Effector memory CD8-positive, alpha-beta T cell (primary cell): Measurements from ENCODE around the gene CDH5.
A peak's percentile ranks its signal among the peaks of the same experiment; 100 is the strongest.

Source experiments
- ATAC-seq: fragments of 150-1000 bp; cut with Tn5 transposase; replicated peaks from 2 replicates; pipeline ENCODE4 v1.10.0; 2021; ENCODE audit warnings: mild to moderate bottlenecking, moderate library complexity
- DNase-seq, 3 experiments: peaks; one replicate each; pipeline ENCODE4 v3.0.0; 2021
- H3K27ac Mint-ChIP-seq, 2 donors: one replicate each; pipeline ENCODE4 v1.8.0; 2022; ENCODE audit warnings: mild to moderate bottlenecking in 2 of 2, mixed read lengths in 2 of 2, moderate library complexity in 2 of 2
- H3K27me3 Mint-ChIP-seq, 2 donors: one replicate each; pipeline ENCODE4 v1.8.0; 2022; ENCODE audit warnings: mixed read lengths in 2 of 2
- H3K36me3 Mint-ChIP-seq: one replicate; pipeline ENCODE4 v1.8.0; 2022; ENCODE audit warnings: mild to moderate bottlenecking, moderate library complexity, mixed read lengths; ENCODE audit not compliant: insufficient read depth
- H3K4me1 Mint-ChIP-seq, 2 donors: one replicate each; pipeline ENCODE4 v1.8.0; 2022; ENCODE audit warnings: low read depth in 2 of 2, mixed read lengths in 2 of 2
- H3K4me3 Mint-ChIP-seq, 2 donors: one replicate each; pipeline ENCODE4 v1.8.0; 2022; ENCODE audit warnings: mild to moderate bottlenecking in 2 of 2, mixed read lengths in 2 of 2, moderate library complexity in 2 of 2
- H3K9me3 Mint-ChIP-seq, 2 donors: one replicate each; pipeline ENCODE4 v1.8.0; 2022; ENCODE audit warnings: mixed read lengths in 2 of 2

CDH5 gene

GRCh38 chr16:66335704-66336329 lies 30.7 kb upstream of the CDH5 start:
- no peaks in the 10 kb centered on the region for H3K36me3 Mint-ChIP-seq
- no peaks in the 10 kb centered on the region for H3K4me1 Mint-ChIP-seq
- no peaks in the 10 kb centered on the region for H3K9me3 Mint-ChIP-seq
- no peak overlapping the region for H3K27ac Mint-ChIP-seq
- no peak overlapping the region for H3K4me3 Mint-ChIP-seq
- DNase-seq (no peak), ATAC-seq (no peak)
- peaks cover 52 to 71% of the 10 kb centered on the region in 2 donors for H3K27me3 Mint-ChIP-seq

GRCh38 chr16:66337463-66338188 lies 28.9 kb upstream of the CDH5 start:
- H3K4me3 Mint-ChIP-seq, result no peak overlapping the region
- ATAC-seq (no peak), DNase-seq (no peak)
- no peaks in the 10 kb centered on the region for H3K36me3 Mint-ChIP-seq
- H3K27ac Mint-ChIP-seq, result no peak overlapping the region
- H3K27me3 Mint-ChIP-seq, result peaks cover 43 to 71% of the 10 kb centered on the region in 2 donors
- H3K9me3 Mint-ChIP-seq, result no peaks in the 10 kb centered on the region
- no peaks in the 10 kb centered on the region for H3K4me1 Mint-ChIP-seq

- Mint-ChIP-seq H3K4me1 (no peaks in the 10 kb centered on the region), H3K27me3 (peaks cover 46 to 74% of the 10 kb centered on the region in 2 donors), H3K27ac (no peak overlapping the region), H3K4me3 (no peak overlapping the region), H3K9me3 (no peaks in the 10 kb centered on the region), H3K36me3 (no peaks in the 10 kb centered on the region)
- ATAC-seq (no peak), DNase-seq (no peak)
Observed at GRCh38 chr16:66342294-66342900, 24.1 kb upstream of the CDH5 start.

GRCh38 chr16:66344533-66345145 lies 21.9 kb upstream of the CDH5 start:
- no peak for ATAC-seq
- no peaks in the 10 kb centered on the region for H3K4me1 Mint-ChIP-seq
- no peaks in the 10 kb centered on the region for H3K36me3 Mint-ChIP-seq
- peaks cover 48 to 84% of the 10 kb centered on the region in 2 donors for H3K27me3 Mint-ChIP-seq
- H3K4me3 Mint-ChIP-seq, result no peak overlapping the region
- no peaks in the 10 kb centered on the region for H3K9me3 Mint-ChIP-seq
- H3K27ac Mint-ChIP-seq, result no peak overlapping the region
- DNase-seq, result peak; percentile 33 to 37 (median 36)

- H3K9me3 Mint-ChIP-seq, result no peaks in the 10 kb centered on the region
- H3K27ac Mint-ChIP-seq, result no peak overlapping the region
- H3K4me1 Mint-ChIP-seq, result no peaks in the 10 kb centered on the region
- H3K36me3 Mint-ChIP-seq, result no peaks in the 10 kb centered on the region
- no peak overlapping the region for H3K4me3 Mint-ChIP-seq
- peaks cover 56 to 92% of the 10 kb centered on the region in 2 donors for H3K27me3 Mint-ChIP-seq
- no peak for DNase-seq
- no peak for ATAC-seq
Observed at GRCh38 chr16:66346221-66346620, 20.3 kb upstream of the CDH5 start.

- peaks cover 48 to 87% of the 10 kb centered on the region in 2 donors for H3K27me3 Mint-ChIP-seq
- H3K4me3 Mint-ChIP-seq, result no peak overlapping the region
- DNase-seq, result no peak
- no peak overlapping the region for H3K27ac Mint-ChIP-seq
- no peaks in the 10 kb centered on the region for H3K36me3 Mint-ChIP-seq
- H3K9me3 Mint-ChIP-seq, result no peaks in the 10 kb centered on the region
- H3K4me1 Mint-ChIP-seq, result peaks cover under 1 to 4% of the 10 kb centered on the region in 2 donors
- ATAC-seq, result no peak
Observed at GRCh38 chr16:66352304-66352703, 14.2 kb upstream of the CDH5 start.

- H3K36me3 Mint-ChIP-seq, result no peaks in the 10 kb centered on the region
- H3K27me3 Mint-ChIP-seq, result peaks cover 46 to 86% of the 10 kb centered on the region in 2 donors
- ATAC-seq, result no peak
- DNase-seq, result no peak
- peaks cover 3 to 6% of the 10 kb centered on the region in 2 donors for H3K4me1 Mint-ChIP-seq
- no peak overlapping the region for H3K4me3 Mint-ChIP-seq
- no peak overlapping the region for H3K27ac Mint-ChIP-seq
- H3K9me3 Mint-ChIP-seq, result no peaks in the 10 kb centered on the region
Observed at GRCh38 chr16:66353055-66353454, 13.4 kb upstream of the CDH5 start.

GRCh38 chr16:66354034-66354909 lies 12.2 kb upstream of the CDH5 start:
- DNase-seq, result no peak
- H3K4me1 Mint-ChIP-seq, result peaks cover 3 to 6% of the 10 kb centered on the region in 2 donors
- no peak overlapping the region for H3K4me3 Mint-ChIP-seq
- H3K36me3 Mint-ChIP-seq, result no peaks in the 10 kb centered on the region
- no peak for ATAC-seq
- H3K27me3 Mint-ChIP-seq, result peaks cover 41 to 80% of the 10 kb centered on the region in 2 donors
- no peaks in the 10 kb centered on the region for H3K9me3 Mint-ChIP-seq
- no peak overlapping the region for H3K27ac Mint-ChIP-seq

- Mint-ChIP-seq H3K4me1 (peaks cover 3 to 12% of the 10 kb centered on the region in 2 donors), H3K27me3 (peaks cover 47 to 80% of the 10 kb centered on the region in 2 donors), H3K4me3 (no peak overlapping the region), H3K36me3 (no peaks in the 10 kb centered on the region), H3K9me3 (no peaks in the 10 kb centered on the region), H3K27ac (no peak overlapping the region)
- ATAC-seq (no peak), DNase-seq (no peak)
Observed at GRCh38 chr16:66355526-66355925, 11.0 kb upstream of the CDH5 start.

GRCh38 chr16:66357523-66357928 lies 9.0 kb upstream of the CDH5 start:
- DNase-seq (peak in 2 of 3 experiments; percentile 8 to 12), ATAC-seq (no peak)
- H3K27me3 Mint-ChIP-seq, result peaks cover 61 to 86% of the 10 kb centered on the region in 2 donors
- peak overlapping the region in 1 of 2 donors; percentile 4 for H3K27ac Mint-ChIP-seq
- no peaks in the 10 kb centered on the region for H3K36me3 Mint-ChIP-seq
- no peak overlapping the region for H3K4me3 Mint-ChIP-seq
- peaks cover 14 to 21% of the 10 kb centered on the region in 2 donors for H3K4me1 Mint-ChIP-seq
- no peaks in the 10 kb centered on the region for H3K9me3 Mint-ChIP-seq

GRCh38 chr16:66358231-66358630 lies 8.3 kb upstream of the CDH5 start:
- no peak for ATAC-seq
- Mint-ChIP-seq H3K36me3 (no peaks in the 10 kb centered on the region), H3K4me1 (peaks cover 14 to 21% of the 10 kb centered on the region in 2 donors), H3K27me3 (peaks cover 68 to 86% of the 10 kb centered on the region in 2 donors), H3K9me3 (no peaks in the 10 kb centered on the region), H3K4me3 (no peak overlapping the region), H3K27ac (no peak overlapping the region)
- DNase-seq, result no peak

- Mint-ChIP-seq H3K4me1 (peaks cover 14 to 21% of the 10 kb centered on the region in 2 donors), H3K27ac (no peak overlapping the region), H3K9me3 (no peaks in the 10 kb centered on the region), H3K27me3 (peaks cover 71 to 86% of the 10 kb centered on the region in 2 donors), H3K4me3 (no peak overlapping the region), H3K36me3 (no peaks in the 10 kb centered on the region)
- DNase-seq (no peak), ATAC-seq (no peak)
Observed at GRCh38 chr16:66359012-66359411, 7.5 kb upstream of the CDH5 start.
